Stimulated activated CD8-positive, alpha-beta memory T cell treated with anti-CD3 and anti-CD28 coated beads, Interleukin-4, amount 100 ng/mL, for 48 hours (primary cell): ENCODE data around the gene NSD1.

Source experiments
- DNase-seq: peaks from one replicate; pipeline ENCODE4 v3.0.0-alpha.2; 2020

Gene NSD1

DNA sequence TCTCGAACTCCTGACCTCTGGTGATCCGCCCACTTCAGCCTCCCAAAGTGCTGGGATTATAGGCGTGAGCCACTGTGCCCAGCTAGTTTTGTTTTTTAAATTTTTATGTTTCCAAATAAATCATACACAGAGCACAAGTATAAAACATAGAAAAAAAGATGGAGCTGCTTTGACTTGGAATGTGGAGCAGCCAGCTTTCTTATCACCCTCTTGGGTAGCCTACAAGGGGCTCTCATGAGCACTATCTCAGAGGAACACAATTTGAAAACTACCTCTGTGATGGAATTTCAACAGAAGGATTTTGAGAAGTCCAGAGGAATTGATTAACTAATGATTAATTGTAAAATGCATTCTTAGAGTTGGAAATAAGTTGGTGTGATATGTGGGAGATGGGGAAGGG lies 45.9 kb downstream of the NSD1 start:
- DNase-seq: no peak

DNA sequence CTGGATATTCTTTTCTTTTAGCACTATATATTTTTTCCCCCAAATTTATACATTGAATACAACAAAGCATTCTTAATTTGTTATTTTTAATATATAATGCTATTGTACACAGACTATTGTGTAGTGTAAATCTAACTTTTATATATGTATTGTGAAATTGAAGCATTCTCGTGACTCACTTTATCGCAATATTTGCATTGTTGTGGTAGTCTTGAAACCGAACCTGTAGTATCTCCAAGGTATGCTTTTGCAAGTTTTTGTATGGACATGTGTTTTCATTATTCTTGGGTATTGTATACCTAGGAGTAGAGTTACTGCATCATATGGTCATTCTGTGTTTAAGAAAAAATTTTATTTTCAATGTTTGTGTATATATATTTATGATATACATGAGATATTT lies 49.6 kb downstream of the NSD1 start:
- no peak for DNase-seq

DNA sequence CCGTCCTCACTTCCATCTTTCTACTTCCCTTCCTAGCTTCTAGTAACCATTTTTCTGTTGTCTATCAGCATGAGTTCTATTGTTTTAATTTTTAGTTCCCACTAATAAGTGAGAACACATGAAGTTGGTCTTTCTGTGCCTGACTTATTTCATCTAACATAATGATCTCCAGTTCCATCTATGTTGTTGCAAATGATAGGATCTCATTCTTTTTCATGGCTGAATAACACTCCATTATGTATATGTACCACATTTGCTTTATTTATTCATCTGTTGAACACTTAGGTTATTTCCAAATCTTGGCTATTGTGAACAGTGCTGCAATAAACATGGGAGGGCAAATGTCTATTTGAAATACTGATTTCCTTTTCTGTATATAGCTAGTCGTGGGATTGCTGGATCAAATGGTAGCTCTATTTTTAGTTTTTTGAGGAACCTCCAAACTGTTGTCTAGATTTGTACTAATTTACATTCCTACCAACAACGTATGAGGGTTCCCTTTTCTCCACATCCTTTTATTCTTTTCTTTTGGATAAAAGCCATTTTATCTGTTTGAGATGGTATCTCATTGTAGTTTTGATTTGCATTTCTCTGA lies 50.3 kb downstream of the NSD1 start:
- no peak for DNase-seq

DNA sequence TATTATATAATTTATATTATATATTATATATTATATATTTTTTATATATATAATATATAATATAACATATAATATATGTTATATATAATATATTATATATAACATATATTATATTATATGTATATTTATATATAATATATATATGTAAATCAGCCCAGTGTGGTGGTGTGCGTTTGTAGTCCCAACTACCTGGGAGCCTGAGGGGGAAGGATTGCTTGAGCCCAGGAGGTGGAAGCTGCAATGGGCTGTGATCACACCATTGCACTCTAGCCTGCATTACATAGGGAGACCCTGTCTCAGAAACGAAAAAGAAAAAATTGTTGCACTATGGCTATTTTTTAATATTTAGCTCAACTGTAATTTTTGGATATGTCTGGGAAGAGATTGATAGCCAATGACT lies 52.4 kb downstream of the NSD1 start:
- no peak for DNase-seq

DNA sequence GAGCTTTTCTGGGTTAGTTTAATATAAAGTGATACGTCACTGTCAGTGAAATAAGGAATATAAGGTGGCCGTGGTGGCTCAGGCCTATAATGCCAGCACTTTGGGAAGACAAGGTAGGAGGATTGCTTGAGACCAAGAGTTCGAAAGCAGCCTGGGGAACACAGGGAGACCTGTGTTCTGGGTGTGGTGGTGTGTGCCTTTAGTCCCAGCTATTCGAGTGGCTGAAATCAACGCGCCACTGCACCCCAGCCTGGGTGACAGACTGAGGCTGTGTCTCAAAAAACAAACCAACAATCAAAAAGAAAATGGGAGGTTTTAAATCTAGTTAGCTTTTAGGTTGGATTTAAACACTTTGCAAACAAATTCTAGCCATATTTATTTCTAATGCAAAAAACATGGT lies 53.1 kb downstream of the NSD1 start:
- DNase-seq: no peak

DNA sequence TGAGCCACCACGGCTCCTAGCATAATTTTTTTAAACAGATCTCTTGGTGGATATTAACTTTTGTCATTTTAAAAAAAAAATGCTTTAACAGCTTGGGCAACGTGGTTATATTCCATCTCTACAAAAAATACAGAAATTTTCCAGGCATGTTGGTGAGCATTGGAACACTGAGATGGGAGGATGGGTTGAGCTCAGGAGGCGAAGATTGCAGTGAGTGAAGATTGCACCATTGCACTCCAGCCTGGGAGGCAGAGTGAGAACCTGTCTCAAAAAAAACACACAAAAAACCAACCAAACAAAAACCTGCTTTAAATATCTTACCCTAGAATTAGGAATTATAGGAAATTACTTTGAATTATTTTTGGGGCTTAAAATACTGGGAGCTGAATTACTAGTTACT lies 55.2 kb downstream of the NSD1 start:
- DNase-seq: no peak

DNA sequence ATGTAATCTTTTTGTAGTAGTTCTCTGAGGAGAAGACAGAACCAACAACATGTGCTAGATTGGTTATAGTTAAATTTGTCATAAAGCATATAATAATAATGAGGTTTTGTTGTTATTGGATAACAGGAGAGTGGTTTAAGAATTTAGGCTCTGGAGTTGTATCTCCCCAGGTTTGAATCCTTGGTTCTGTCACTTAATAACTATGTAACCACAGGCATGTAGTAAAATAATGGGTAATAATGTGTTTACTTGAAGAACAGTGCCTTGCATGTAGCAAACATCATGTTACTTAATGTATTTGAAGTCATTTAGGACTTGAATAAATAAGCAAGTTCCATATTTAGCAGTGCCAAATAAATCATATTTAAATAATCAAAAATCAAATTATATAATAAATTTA lies 55.8 kb downstream of the NSD1 start:
- no peak for DNase-seq

DNA sequence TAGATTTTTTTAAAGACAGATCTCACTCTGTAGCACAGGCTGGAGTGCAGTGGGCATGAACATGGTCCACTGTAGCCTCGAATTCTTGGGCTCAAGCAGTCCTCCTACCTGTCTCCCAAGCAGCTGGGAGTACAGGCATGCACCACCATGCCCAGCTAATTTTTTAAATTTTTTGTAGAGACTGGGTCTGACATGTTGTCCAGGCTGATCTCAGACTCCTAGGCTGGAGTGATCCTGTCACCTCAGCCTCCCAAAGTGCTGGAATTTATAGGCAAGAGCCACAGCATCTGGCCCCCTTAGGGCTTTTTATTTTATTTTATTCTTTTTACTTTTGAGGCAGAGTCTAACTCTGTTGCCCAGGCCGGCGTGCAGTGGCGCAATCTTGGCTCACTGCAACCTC lies 56.4 kb downstream of the NSD1 start:
- no peak for DNase-seq

DNA sequence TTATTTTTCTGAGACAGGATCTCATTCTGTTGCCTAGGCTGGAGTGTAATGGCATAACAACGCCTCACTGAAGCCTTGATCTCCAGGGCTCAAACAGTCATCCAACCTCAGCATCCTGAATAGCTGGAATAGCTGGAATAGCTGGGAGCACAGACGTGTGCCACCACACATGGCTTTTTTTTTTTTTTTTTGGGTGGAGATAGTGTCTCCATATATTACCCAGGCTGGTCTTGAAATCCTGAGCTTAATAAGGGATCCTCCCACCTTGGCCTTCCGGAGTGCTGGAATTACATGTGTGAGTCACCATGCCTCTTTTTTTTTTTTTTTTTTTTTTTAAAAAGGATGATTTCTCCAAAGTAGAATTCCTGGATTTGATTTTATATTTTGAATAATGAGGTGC lies 60.7 kb downstream of the NSD1 start:
- no peak for DNase-seq

DNA sequence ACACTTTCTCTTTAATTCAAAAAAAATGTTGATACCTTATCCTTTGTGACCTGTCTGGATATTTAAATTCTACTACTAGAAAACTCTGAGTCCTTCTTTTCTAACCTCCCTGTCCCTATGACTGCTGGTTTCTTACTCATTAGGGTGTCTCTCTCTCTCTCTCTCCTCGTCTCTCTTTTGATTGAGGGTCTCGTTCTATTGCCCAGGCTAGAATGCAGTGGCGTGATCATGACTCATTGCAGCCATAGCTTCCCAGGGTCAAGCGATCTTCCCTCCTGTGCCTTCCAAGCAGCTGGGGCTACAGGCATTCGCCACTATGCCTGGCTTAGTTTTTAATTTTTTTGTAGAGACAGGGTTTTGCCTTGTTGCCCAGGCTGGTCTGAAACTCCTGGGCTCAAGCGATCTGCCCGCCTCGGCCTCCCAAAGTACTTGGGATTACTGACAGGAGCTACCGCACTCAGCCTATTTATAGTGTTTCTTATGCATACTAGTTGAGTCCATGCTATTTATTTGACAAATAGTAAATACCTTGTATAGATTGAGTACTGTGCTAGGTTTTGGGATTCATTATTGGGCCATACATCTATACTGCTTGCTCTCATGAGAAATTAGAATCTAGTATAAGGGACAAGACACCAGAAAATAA lies 61.9 kb downstream of the NSD1 start:
- no peak for DNase-seq

DNA sequence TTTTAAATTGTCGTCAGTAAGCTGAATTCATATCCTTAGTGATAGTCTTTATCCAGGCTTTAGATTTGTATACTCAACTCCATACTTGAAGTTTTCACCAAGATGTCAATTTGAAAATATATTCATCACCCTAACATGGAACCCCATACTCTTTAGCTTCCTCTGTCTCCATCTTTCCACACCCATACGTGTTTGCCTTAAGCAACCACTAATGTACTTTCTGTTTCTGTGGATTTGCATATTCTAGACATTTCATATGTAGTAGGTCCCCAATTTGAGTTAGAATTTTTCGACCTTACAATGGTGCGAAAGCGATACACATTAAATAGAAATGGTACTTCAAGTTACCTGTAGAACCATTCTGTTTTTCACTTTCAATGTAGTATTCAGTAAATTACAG lies 65.2 kb downstream of the NSD1 start:
- DNase-seq: no peak

DNA sequence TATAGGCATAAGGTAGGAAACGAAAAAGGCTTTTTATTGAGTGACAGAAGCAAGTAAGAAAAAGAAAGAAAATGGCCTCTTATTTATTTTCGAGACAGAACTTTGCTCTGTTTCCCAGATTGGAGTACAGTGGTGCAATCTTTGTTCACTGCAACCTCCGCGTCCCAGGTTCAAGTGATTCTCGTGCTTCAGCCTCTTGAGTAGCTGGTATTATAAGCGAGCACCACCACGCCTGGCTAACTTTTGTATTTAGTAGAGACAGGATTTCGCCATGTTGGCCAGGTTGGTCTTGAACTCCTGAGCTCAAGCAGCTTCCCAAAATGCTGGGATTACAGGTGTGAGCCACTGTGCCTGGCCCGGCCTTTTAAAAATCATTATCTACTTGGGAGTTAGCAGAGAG lies 70.7 kb downstream of the NSD1 start:
- no peak for DNase-seq

DNA sequence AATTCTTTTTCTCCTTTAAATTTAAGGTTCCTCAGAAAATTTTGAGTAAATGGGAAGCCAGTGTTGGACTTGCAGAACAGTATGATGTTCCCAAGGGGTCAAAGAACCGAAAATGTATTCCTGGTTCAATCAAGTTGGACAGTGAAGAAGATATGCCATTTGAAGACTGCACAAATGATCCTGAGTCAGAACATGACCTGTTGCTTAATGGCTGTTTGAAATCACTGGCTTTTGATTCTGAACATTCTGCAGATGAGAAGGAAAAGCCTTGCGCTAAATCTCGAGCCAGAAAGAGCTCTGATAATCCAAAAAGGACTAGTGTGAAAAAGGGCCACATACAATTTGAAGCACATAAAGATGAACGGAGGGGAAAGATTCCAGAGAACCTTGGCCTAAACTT lies 76.0 kb downstream of the NSD1 start:
- DNase-seq: no peak

DNA sequence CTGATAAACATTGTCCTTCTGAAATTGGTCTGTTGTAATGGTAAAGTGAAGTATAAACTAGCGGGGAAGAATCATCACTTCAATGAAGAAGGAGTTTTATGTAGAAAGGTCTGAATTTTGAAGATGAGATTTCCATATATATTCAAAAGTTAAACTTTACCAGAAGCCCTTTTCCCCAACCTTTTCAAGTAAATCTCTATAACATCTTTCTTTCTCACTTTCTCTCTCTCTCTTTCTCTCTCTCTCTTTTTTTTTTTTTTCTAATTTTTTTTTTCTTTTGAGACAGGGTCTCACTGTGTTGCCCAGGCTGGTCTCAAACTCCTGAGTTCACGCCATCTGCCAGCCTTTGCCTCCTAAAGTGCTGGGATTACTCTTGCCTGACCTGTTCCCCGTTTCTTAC lies 78.7 kb downstream of the NSD1 start:
- DNase-seq: no peak

DNA sequence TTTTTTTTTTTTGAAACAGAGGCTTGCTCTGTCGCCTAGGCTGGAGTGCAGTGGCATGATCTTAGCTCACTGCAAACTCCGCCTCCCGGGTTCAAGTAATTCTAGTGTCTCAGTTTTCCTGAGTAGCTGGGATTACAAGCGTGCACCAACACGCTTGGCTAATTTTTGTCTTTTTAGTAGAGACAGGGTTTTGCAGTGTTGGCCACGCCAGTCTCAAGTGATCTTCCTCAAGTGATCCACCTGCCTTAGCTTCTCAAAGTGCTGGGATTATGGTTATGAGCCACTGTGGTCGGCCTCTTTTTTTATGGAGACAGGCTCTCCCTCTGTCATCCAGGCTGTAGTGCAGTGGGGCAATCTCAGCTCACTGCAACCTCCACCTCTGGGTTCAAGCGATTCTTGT lies 87.0 kb downstream of the NSD1 start:
- DNase-seq: no peak

DNA sequence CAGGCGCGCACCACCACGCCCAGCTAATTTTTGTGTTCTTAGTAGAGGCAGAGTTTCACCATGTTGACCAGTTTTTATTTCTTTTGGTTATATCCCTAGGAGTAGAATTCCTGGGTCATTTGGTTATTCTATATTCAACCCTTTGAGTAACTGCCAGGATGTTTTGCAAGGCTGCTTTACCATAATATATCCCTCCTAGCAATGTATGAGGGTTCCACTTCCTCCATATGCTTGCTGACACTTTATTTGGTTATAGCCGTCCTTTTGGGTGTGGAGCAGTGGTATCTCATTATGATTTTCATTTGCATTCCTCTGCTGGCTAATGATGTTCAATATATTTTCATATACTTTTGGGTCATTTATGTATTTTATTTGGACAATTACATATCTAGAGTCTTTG lies 88.7 kb downstream of the NSD1 start:
- no peak for DNase-seq

DNA sequence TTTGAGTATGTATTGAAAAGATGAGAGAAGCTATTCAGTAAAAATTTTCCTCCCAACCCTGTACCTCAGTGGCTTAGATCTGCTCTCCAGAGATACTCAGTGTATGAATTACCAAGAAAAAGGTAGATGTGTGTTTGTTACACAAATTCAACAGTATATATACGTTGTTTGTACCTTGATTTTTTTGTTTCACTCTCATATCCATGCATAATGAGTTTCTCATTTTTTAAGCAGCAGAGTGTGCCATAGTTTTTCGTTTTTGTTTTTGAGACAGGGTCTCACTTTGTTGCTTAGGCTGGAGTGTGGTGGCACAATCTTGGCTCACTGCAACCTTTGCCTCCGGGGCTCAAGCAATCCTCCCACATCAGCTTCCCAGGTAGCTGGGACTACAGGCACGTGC lies 92.2 kb downstream of the NSD1 start:
- DNase-seq: no peak

DNA sequence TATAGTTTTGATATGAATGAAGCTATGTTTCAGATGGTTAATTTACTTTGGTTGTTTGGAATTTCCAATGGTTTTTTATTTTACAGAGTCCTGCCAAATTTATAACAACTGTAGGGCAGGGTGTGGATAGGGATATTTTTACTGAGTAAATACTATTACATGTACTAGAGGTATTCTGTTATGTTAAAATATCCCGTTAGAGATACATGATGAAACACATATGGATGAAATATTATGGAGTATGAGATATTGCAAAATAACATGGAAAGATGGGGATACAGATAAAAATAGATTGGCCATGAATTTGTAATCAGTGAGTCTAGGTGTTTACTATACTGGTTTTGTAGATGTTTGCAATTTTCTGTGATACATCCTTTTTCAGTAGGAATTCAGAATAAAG lies 93.3 kb downstream of the NSD1 start:
- no peak for DNase-seq

DNA sequence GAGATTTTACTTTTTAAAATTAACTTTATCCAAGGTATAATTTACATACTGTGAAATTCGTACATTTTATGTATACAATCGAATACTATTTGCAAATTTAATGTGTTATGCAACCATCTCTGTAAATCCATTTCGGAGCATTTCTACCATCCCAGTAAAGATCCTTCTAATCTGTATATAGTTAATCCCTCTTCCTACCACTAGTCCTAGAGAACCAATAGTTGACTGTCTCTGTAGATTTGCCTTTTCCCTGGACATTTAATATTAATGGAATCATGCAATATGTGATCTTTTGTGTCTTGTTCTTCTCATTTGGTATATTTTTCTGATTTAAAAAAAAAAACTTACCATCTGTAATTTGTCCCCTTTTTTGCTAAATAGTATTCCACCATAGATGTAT lies 95.2 kb downstream of the NSD1 start:
- no peak for DNase-seq

DNA sequence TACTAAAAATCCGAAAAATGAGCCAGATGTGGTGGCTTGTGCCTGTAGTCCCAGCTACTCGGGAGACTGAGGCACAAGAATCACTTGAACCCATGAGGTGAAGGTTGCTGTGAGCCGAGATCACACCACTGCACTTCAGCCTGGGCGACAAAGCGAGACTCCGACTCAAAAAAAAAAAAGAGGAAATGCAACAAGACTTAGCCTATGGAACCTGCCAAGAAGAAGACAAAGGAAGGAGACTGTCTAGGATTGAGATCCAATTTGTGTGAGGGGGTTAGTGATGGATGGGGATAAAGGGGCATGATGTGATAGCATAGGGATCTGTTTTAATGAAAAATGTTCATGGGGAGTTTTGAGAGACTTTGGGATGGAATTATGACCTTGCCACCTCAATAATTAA lies 97.1 kb downstream of the NSD1 start:
- no peak for DNase-seq

DNA sequence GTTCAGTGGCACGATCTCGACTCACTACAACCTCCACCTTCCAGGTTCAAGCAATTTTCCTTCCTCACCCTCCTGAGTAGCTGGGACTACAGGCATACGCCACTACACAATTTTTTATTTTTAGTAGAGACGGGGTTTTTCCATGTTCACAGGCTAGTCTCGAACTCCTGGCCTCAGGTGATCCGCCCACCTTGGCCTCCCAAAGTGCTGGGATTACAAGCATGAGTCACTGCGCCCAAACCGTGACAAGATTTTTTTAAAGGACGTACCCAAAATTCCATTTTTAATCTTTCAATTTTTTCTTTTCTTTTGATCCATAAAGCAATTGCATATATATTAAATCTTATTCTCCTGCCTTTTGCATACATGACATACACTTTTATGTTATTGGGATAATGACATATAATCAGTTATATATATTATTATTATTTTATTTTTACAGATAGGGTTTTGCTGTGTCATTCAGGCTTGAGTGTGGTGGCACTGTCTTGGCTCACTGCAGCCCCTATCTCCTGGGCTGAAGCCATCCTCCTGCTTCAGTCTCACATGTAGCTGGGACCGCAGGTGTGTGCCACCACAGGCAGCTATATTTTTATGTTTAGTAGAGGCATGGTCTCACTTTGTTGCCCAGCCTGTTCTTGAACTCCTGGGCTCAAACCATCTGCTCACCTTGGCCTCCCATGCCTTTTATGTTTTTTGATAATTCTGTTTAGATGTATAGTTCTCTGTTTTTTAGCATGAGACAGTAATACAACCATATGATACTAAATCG lies 98.1 kb downstream of the NSD1 start:
- DNase-seq: no peak

DNA sequence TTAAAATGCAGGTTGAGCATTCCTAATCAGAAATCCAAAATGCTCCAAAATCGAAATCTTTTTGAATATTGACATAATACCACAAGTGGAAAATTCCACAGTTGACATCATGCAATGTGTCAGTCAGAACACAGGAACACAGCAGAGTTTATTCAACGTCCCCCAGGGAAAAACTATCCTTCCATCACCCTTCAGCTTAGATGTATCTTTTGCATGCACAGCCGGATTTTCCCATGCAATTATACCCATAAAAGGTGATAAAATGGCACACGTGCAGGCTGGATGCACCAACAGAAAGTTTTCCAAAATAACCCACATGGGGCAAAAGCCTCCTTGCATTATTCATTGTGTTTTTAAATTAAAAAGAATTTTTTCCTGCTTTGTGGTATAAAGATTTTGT lies 98.8 kb downstream of the NSD1 start:
- DNase-seq: no peak

DNA sequence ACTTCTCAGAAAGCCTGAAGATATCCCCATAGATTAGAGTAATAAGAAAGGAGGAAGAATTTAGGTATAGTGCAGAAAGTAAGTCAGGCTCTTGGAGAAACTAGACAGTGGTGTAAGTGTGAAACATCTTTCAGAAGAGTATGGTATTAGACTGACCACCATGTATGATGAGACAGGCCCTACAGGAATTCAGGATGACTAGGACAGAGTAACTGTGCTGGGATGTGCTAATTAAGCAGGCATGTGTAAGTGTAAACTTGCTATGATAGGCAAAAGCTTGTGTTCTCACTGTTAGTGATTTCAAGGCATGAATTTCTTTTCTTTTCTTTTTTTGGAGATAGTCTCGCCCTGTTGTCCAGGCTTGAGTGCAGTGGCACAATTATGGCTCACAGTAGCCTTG lies 99.2 kb downstream of the NSD1 start:
- no peak for DNase-seq

DNA sequence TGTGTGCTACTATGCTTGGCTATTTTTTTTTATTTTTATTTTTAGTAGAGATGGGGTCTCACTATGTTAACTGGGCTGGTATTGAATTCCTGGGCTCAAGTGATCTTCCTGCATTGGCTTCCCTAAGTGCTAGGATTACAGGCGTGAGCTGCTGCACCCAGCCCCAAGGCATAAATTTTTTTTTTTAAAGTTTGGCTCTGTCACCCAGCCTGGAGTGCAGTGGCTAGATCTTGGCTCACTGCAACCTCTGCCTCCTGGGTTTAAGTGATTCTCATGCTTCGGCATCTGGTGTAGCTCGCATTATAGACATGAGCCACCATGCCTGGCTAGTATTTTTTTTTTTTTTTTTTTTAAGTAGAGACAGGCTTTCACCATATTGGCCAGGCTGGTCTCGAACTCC lies 99.6 kb downstream of the NSD1 start:
- DNase-seq: no peak

DNA sequence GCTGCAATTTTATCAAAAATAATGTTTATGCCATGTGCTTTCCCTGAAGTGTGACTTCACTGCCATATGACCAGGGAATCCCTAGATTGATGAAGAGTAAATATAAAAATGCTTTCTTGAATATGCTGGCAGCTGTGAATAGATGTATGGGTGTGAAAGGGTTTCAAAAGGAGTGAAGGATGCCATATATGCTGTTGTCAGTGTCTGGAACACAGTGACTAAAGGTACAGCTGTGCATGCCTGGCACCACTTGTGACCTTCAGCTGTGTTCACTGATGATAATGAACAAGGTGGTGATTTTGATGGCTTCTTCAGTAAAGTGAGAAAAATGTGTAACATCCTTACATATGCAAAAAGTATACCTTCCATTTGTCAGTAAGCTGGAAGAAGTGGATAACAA lies 100.2 kb downstream of the NSD1 start:
- no peak for DNase-seq
